HepG2 (cell line): ENCODE measurements around the gene SEC14L1. TPM values are rescaled to one million over a fixed set of nuclear protein-coding genes. Genes with fewer than 3 reads are reported as not detected.

ENCODE experiments used
- CC2D1A ChIP-seq: sonication (generic); formaldehyde crosslinking; IDR thresholded peaks from 2 replicates; pipeline ENCODE4 v1.8.1; 2023; ENCODE audit warnings: mild to moderate bottlenecking, missing genetic modification reagents
- MAFF ChIP-seq: IDR thresholded peaks from 2 replicates; pipeline ENCODE4 v1.6.1; 2011; ENCODE audit warnings: low read depth, low read length, improper control_type of control experiment
- NCOR1 ChIP-seq: fragments of 200-600 bp; sonication (generic); IDR thresholded peaks from 2 replicates; pipeline ENCODE4 v1.7.0; 2017; ENCODE audit warnings: antibody characterized with exemption, low read length, borderline replicate concordance
- SP1 ChIP-seq, 2 experiments: fragments of 450-650 bp in 1 of 2; sonication (generic) in 1 of 2; formaldehyde crosslinking in 1 of 2; IDR thresholded peaks; 2 replicates each; pipeline versions ENCODE4 v1.4.0 to v1.6.1; 2016 to 2020; ENCODE audit warnings: missing genetic modification reagents in 1 of 2
- SUZ12 ChIP-seq: fragments of 150-350 bp; IDR thresholded peaks from 2 replicates; pipeline ENCODE4 v1.6.1; 2014; ENCODE audit warnings: low read depth, low read length
- TMF1 ChIP-seq: sonication (generic); formaldehyde crosslinking; IDR thresholded peaks from 2 replicates; pipeline ENCODE4 v1.8.1; 2022; ENCODE audit warnings: low read depth, missing genetic modification reagents
- ZNF10 ChIP-seq: sonication (generic); formaldehyde crosslinking; IDR thresholded peaks from 2 replicates; pipeline ENCODE4 v1.4.0; 2020; ENCODE audit warnings: mild to moderate bottlenecking, low read depth, missing genetic modification reagents, borderline replicate concordance
- ZNF160 ChIP-seq: sonication (generic); formaldehyde crosslinking; IDR thresholded peaks from 2 replicates; pipeline ENCODE4 v1.8.0; 2022; ENCODE audit warnings: mild to moderate bottlenecking, inconsistent platforms, missing genetic modification reagents
- ZNF225 ChIP-seq: sonication (generic); formaldehyde crosslinking; IDR thresholded peaks from 2 replicates; pipeline ENCODE4 v1.4.0; 2020; ENCODE audit warnings: mild to moderate bottlenecking, missing genetic modification reagents
- ZNF331 ChIP-seq: sonication (generic); formaldehyde crosslinking; IDR thresholded peaks from 2 replicates; pipeline ENCODE4 v1.4.0; 2020; ENCODE audit warnings: missing genetic modification reagents
- ZNF33A ChIP-seq: sonication (generic); formaldehyde crosslinking; IDR thresholded peaks from 2 replicates; pipeline ENCODE4 v1.5.1; 2020; ENCODE audit warnings: missing genetic modification reagents, mild to moderate bottlenecking, moderate library complexity, borderline replicate concordance
- ZNF382 ChIP-seq: sonication (generic); formaldehyde crosslinking; IDR thresholded peaks from 2 replicates; pipeline ENCODE4 v1.5.0; 2020; ENCODE audit warnings: missing genetic modification reagents, mild to moderate bottlenecking, borderline replicate concordance
- ZNF550 ChIP-seq: sonication (generic); formaldehyde crosslinking; IDR thresholded peaks from 2 replicates; pipeline ENCODE4 v1.4.0; 2020; ENCODE audit warnings: mild to moderate bottlenecking, missing genetic modification reagents, borderline replicate concordance
- ZNF552 ChIP-seq: sonication (generic); formaldehyde crosslinking; IDR thresholded peaks from 2 replicates; pipeline ENCODE4 v1.9.0; 2022; ENCODE audit warnings: missing genetic modification reagents, mild to moderate bottlenecking, borderline replicate concordance
- ZNF570 ChIP-seq: sonication (generic); formaldehyde crosslinking; IDR thresholded peaks from 2 replicates; pipeline ENCODE4 v1.4.0; 2020; ENCODE audit warnings: mild to moderate bottlenecking, missing genetic modification reagents, borderline replicate concordance
- ZNF782 ChIP-seq: sonication (generic); formaldehyde crosslinking; IDR thresholded peaks from 2 replicates; pipeline ENCODE4 v1.4.0; 2020; ENCODE audit warnings: missing genetic modification reagents, mild to moderate bottlenecking, borderline replicate concordance
- polyA plus RNA-seq, 8 experiments: library from polyadenylated mRNA; depleted of rRNA in 3 of 8; stranded (reverse) in 7 of 8; unstranded in 1 of 8; fragments of >200 nt; fragmentation: Illumina TruSeq in 4 of 8; extraction: Trizol in 4 of 8; gene quantifications; 2 replicates each; pipeline versions ENCODE4 v1.2.1 to v1.2.3, GENCODE V29; 2011 to 2016; ENCODE audit warnings: low read depth in 4 of 8, missing spikeins in 1 of 8, mixed read lengths in 1 of 8; ENCODE audit not compliant: insufficient read depth in 1 of 8
- total RNA-seq, 5 experiments: library from RNA; depleted of rRNA; stranded (reverse); fragments of >200 nt; fragmentation: Illumina TruSeq; extraction: Trizol; gene quantifications; 2 replicates each; pipeline ENCODE4 v1.2.3, GENCODE V29; 2016; ENCODE audit warnings: low read depth in 1 of 5
- TF ChIP-seq, protein P1 (sequence below): sonication (generic); formaldehyde crosslinking; IDR thresholded peaks from 2 replicates; pipeline ENCODE4 v1.4.0; 2020; ENCODE audit warnings: missing genetic modification reagents
- TF ChIP-seq, protein P2 (sequence below): sonication (generic); formaldehyde crosslinking; IDR thresholded peaks from 2 replicates; pipeline ENCODE4 v1.4.0; 2020; ENCODE audit warnings: missing genetic modification reagents, borderline replicate concordance
- TF ChIP-seq, protein P3 (sequence below): sonication (generic); formaldehyde crosslinking; IDR thresholded peaks from 2 replicates; pipeline ENCODE4 v1.8.0; 2022; ENCODE audit warnings: missing genetic modification reagents, mild to moderate bottlenecking, inconsistent platforms, borderline replicate concordance
- TF ChIP-seq, protein P4 (sequence below): sonication (generic); formaldehyde crosslinking; IDR thresholded peaks from 2 replicates; pipeline ENCODE4 v1.5.0; 2020; ENCODE audit warnings: missing genetic modification reagents, mild to moderate bottlenecking, borderline replicate concordance
- TF ChIP-seq, protein P5 (sequence below): IDR thresholded peaks from 2 replicates; pipeline ENCODE4 v1.6.1; 2016; ENCODE audit warnings: low read depth, borderline replicate concordance

The SEC14L1 gene
- total and polyA plus RNA-seq, 2 of the 13 experiments (the other 11 are each of a cell fraction or from before 2014, with no cell fraction given): 26.3 to 43.9 TPM

DNA sequence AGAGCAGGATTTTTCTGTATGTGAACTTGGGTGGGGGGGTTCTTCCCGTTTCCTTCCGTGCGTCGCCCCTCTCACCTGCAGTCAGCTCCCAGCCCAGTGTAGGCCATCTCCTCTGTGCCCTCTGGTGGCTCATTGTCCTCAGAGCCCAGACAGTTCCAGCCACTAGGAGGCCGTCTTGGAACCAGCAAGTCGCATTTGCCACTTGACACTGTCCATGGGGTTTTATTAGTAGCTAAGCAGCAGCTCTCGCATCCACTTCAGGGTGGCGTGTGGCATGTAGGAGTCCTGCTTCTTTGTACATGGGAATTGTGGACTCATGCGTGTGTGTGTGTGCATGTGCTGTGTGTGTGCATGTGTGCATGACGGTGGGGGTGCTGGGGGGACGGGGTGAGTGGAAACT, 74.0 kb downstream of the SEC14L1 start (continued):
- TF ChIP-seq, protein P1, sequence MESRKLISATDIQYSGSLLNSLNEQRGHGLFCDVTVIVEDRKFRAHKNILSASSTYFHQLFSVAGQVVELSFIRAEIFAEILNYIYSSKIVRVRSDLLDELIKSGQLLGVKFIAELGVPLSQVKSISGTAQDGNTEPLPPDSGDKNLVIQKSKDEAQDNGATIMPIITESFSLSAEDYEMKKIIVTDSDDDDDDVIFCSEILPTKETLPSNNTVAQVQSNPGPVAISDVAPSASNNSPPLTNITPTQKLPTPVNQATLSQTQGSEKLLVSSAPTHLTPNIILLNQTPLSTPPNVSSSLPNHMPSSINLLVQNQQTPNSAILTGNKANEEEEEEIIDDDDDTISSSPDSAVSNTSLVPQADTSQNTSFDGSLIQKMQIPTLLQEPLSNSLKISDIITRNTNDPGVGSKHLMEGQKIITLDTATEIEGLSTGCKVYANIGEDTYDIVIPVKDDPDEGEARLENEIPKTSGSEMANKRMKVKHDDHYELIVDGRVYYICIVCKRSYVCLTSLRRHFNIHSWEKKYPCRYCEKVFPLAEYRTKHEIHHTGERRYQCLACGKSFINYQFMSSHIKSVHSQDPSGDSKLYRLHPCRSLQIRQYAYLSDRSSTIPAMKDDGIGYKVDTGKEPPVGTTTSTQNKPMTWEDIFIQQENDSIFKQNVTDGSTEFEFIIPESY (CRISPR knock-in tag): 0 out of 2 replicates have a peak, but pooled peaks have one; percentile 33
- no peak for TF ChIP-seq SUZ12
- no peak for TF ChIP-seq ZNF331
- no peak for TF ChIP-seq ZNF552
- no peak for TF ChIP-seq ZNF782 (CRISPR knock-in tag)
- no peak for TF ChIP-seq ZNF570 (CRISPR knock-in tag)
- no peak for TF ChIP-seq ZNF160 (CRISPR knock-in tag)
- TF ChIP-seq, protein P2, sequence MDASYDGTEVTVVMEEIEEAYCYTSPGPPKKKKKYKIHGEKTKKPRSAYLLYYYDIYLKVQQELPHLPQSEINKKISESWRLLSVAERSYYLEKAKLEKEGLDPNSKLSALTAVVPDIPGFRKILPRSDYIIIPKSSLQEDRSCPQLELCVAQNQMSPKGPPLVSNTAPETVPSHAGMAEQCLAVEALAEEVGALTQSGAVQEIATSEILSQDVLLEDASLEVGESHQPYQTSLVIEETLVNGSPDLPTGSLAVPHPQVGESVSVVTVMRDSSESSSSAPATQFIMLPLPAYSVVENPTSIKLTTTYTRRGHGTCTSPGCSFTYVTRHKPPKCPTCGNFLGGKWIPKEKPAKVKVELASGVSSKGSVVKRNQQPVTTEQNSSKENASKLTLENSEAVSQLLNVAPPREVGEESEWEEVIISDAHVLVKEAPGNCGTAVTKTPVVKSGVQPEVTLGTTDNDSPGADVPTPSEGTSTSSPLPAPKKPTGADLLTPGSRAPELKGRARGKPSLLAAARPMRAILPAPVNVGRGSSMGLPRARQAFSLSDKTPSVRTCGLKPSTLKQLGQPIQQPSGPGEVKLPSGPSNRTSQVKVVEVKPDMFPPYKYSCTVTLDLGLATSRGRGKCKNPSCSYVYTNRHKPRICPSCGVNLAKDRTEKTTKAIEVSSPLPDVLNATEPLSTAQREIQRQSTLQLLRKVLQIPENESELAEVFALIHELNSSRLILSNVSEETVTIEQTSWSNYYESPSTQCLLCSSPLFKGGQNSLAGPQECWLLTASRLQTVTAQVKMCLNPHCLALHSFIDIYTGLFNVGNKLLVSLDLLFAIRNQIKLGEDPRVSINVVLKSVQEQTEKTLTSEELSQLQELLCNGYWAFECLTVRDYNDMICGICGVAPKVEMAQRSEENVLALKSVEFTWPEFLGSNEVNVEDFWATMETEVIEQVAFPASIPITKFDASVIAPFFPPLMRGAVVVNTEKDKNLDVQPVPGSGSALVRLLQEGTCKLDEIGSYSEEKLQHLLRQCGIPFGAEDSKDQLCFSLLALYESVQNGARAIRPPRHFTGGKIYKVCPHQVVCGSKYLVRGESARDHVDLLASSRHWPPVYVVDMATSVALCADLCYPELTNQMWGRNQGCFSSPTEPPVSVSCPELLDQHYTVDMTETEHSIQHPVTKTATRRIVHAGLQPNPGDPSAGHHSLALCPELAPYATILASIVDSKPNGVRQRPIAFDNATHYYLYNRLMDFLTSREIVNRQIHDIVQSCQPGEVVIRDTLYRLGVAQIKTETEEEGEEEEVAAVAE (CRISPR knock-in tag): no peak
- no peak for TF ChIP-seq ZNF382 (CRISPR knock-in tag)
- no peak for TF ChIP-seq ZNF33A
- TF ChIP-seq, protein P3, sequence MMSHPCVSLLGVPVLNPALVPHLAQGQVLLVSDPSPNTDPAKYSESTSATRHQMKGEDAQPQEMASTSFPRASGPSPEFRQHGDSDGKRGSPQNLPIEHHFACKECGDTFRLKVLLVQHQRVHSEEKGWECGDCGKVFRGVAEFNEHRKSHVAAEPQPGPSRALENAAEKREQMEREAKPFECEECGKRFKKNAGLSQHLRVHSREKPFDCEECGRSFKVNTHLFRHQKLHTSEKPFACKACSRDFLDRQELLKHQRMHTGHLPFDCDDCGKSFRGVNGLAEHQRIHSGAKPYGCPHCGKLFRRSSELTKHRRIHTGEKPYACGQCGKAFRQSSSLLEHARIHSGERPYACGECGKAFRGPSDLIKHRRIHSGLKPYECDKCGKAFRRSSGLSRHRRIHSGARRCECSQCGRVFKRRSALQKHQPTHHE (CRISPR knock-in tag): no peak
- TF ChIP-seq NCOR1: no peak
- no peak for TF ChIP-seq ZNF10 (CRISPR knock-in tag)
- TF ChIP-seq, protein P4, sequence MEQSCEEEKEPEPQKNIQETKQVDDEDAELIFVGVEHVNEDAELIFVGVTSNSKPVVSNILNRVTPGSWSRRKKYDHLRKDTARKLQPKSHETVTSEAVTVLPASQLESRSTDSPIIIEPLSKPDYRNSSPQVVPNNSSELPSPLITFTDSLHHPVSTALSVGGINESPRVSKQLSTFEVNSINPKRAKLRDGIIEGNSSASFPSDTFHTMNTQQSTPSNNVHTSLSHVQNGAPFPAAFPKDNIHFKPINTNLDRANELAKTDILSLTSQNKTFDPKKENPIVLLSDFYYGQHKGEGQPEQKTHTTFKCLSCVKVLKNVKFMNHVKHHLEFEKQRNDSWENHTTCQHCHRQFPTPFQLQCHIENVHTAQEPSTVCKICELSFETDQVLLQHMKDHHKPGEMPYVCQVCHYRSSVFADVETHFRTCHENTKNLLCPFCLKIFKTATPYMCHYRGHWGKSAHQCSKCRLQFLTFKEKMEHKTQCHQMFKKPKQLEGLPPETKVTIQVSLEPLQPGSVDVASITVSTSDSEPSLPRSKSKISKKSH (CRISPR knock-in tag): no peak
- 0 out of 2 replicates have a peak, but pooled peaks have one; percentile 35 for TF ChIP-seq ZNF225 (CRISPR knock-in tag)
- TF ChIP-seq SP1 (IDR thresholded peaks at IDR 0.05): no peak
- TF ChIP-seq SP1 (CRISPR knock-in tag; IDR thresholded peaks at IDR 0.05): no peak
- no peak for TF ChIP-seq TMF1 (CRISPR knock-in tag)
- TF ChIP-seq CC2D1A (CRISPR knock-in tag): no peak
- no peak for TF ChIP-seq MAFF
- TF ChIP-seq ZNF550 (CRISPR knock-in tag): no peak
- TF ChIP-seq, protein P5, sequence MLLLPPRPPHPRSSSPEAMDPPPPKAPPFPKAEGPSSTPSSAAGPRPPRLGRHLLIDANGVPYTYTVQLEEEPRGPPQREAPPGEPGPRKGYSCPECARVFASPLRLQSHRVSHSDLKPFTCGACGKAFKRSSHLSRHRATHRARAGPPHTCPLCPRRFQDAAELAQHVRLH (CRISPR knock-in tag): no peak
